Activated CD4-positive, alpha-beta memory T cell treated with anti-CD3 and anti-CD28 coated beads for 36 hours (primary cell): ENCODE data around the gene CCNL1. TPM values are rescaled to one million over a fixed set of nuclear protein-coding genes. Genes with fewer than 3 reads are reported as not detected.
"Not testable (repeated sequence)": the region's sequence is repeated elsewhere in the genome, so short reads cannot be mapped to it uniquely, and the experiment has no call there.

Experiments
- CTCF ChIA-PET: fragments of 350-600 bp; sonication (Branson Sonifier 250); formaldehyde crosslinking; loops from one replicate; lab custom pipeline; 2021; ENCODE audit warnings: antibody characterized with exemption, inconsistent platforms; lab: Charles Lee
- POLR2A ChIA-PET: fragments of 350-600 bp; sonication (Branson Sonifier 250); formaldehyde crosslinking; loops from one replicate; lab custom pipeline; 2021; ENCODE audit warnings: antibody characterized with exemption; lab: Charles Lee
- DNase-seq: peaks from one replicate; pipeline ENCODE4 v3.0.0-alpha.2; 2020
- H3K27ac Mint-ChIP-seq: one replicate; pipeline ENCODE4 v1.8.0; 2021; ENCODE audit warnings: mixed read lengths
- H3K27me3 Mint-ChIP-seq: one replicate; pipeline ENCODE4 v1.8.0; 2021; ENCODE audit warnings: mixed read lengths
- H3K36me3 Mint-ChIP-seq: one replicate; pipeline ENCODE4 v1.8.0; 2021; ENCODE audit warnings: mixed read lengths
- H3K4me1 Mint-ChIP-seq: one replicate; pipeline ENCODE4 v1.8.0; 2021; ENCODE audit warnings: low read depth, mixed read lengths
- H3K4me3 Mint-ChIP-seq: one replicate; pipeline ENCODE4 v1.8.0; 2021; ENCODE audit warnings: mild to moderate bottlenecking, mixed read lengths
- H3K9me3 Mint-ChIP-seq: one replicate; pipeline ENCODE4 v1.8.0; 2021; ENCODE audit warnings: mixed read lengths
- intact Hi-C: fragments of 100-400 bp; cut with micrococcal nuclease; formaldehyde crosslinking; loops from one replicate; pipeline ENCODE4 v1.15.1; 2023
- total RNA-seq, 2 experiments: library from RNA; stranded (reverse); gene quantifications; one replicate each; pipeline ENCODE4 v1.2.3, GENCODE V29; 2021

Gene CCNL1
- total RNA-seq, 2 experiments from 2014 or later: 144 to 150 TPM

GRCh38 chr3:157167371-157168042 lies 7.6 kb upstream of the CCNL1 start:
- intact Hi-C loops: loop anchor here (10.0 kb wide), 1 partner anchor 1477 kb away; the partner anchor contains the start of gene GFM1
- H3K36me3 Mint-ChIP-seq: peaks cover 2% of the 10 kb centered on the region

GRCh38 chr3:157166561-157166960 lies 6.6 kb upstream of the CCNL1 start:
- DNase-seq: no peak
- H3K27ac Mint-ChIP-seq: no peak overlapping the region
- H3K4me1 Mint-ChIP-seq: peaks cover 10% of the 10 kb centered on the region
- ChIA-PET POLR2A (interaction anchor here (0.6 kb wide), 1 partner anchor 491 kb away, joined by 3 read pairs; no protein-coding TSS in a partner anchor), CTCF (no interaction called here)
- no peaks in the 10 kb centered on the region for H3K9me3 Mint-ChIP-seq
- H3K27me3 Mint-ChIP-seq: no peaks in the 10 kb centered on the region
- peaks cover 2% of the 10 kb centered on the region for H3K36me3 Mint-ChIP-seq
- H3K4me3 Mint-ChIP-seq: no peak overlapping the region
- intact Hi-C loops: loop anchor here (10.0 kb wide), 1 partner anchor 1478 kb away; the partner anchor contains the start of gene GFM1

More at GRCh38 chr3:157167371-157168042, 7.6 kb upstream of the CCNL1 start:
- Mint-ChIP-seq H3K27me3 (no peaks in the 10 kb centered on the region), H3K4me1 (peaks cover 5% of the 10 kb centered on the region), H3K27ac (no peak overlapping the region), H3K9me3 (no peaks in the 10 kb centered on the region), H3K4me3 (no peak overlapping the region)
- CTCF ChIA-PET: interaction anchor here (1.7 kb wide), 1 partner anchor 30 kb away, joined by 8 read pairs; no protein-coding TSS in a partner anchor
- POLR2A ChIA-PET: no interaction called here
- no peak for DNase-seq

GRCh38 chr3:157166115-157166514 lies 6.2 kb upstream of the CCNL1 start:
- ChIA-PET CTCF (no interaction called here), POLR2A (interaction anchor here (1.5 kb wide), 1 partner anchor 8 kb away, joined by 6 read pairs; no protein-coding TSS in a partner anchor)
- Mint-ChIP-seq H3K27me3 (no peaks in the 10 kb centered on the region), H3K4me3 (no peak overlapping the region), H3K27ac (no peak overlapping the region), H3K4me1 (peaks cover 15% of the 10 kb centered on the region), H3K36me3 (peaks cover 2% of the 10 kb centered on the region), H3K9me3 (no peaks in the 10 kb centered on the region)
- intact Hi-C loops: loop anchor here (10.0 kb wide), 1 partner anchor 1479 kb away; the partner anchor contains the start of gene GFM1
- no peak for DNase-seq

- no peak for DNase-seq
- Mint-ChIP-seq H3K27me3 (peaks cover 2% of the 10 kb centered on the region), H3K36me3 (peaks cover 22% of the 10 kb centered on the region), H3K4me1 (peaks cover 24% of the 10 kb centered on the region), H3K4me3 (no peak overlapping the region), H3K9me3 (no peaks in the 10 kb centered on the region), H3K27ac (no peak overlapping the region)
- intact Hi-C loops: loop anchor here (10.0 kb wide), 1 partner anchor 1481 kb away; the partner anchor contains the start of gene GFM1
- POLR2A ChIA-PET: interaction anchor here (1.4 to 2.2 kb wide), 3 partner anchors 8 to 12 kb away, joined by 3 to 11 read pairs (median 4); no protein-coding TSS in a partner anchor
- CTCF ChIA-PET: interaction anchor here (0.9 to 1.9 kb wide), 5 partner anchors 9 to 76 kb away, joined by 3 to 17 read pairs (median 6); no protein-coding TSS in a partner anchor
These were observed 3.4 kb upstream of the CCNL1 start for GRCh38 chr3:157163217-157163953.

- intact Hi-C loops: loop anchor here (10.0 kb wide), 1 partner anchor 1482 kb away; the partner anchor contains the start of gene GFM1
These were observed 2.7 kb upstream of the CCNL1 start for GRCh38 chr3:157162620-157163019.

GRCh38 chr3:157160658-157161424 lies 894 bp upstream of the CCNL1 start:
- Mint-ChIP-seq H3K27ac (peak overlapping the region; percentile 99), H3K27me3 (peaks cover 2% of the 10 kb centered on the region), H3K9me3 (no peaks in the 10 kb centered on the region), H3K36me3 (peaks cover 48% of the 10 kb centered on the region), H3K4me3 (peak overlapping the region; percentile 94), H3K4me1 (peaks cover 41% of the 10 kb centered on the region)
- CTCF ChIA-PET: interaction anchor here (0.6 to 3.7 kb wide), 5 partner anchors 11 to 1305 kb away, joined by 3 to 43 read pairs (median 5); no protein-coding TSS in a partner anchor
- intact Hi-C loops: loop anchor here (1.0 to 10.0 kb wide), 8 partner anchors 14 to 1484 kb away; partner anchors contain the start of genes GFM1, SLC33A1 and TIPARP
- DNase-seq: peak; percentile 77
- POLR2A ChIA-PET: interaction anchor here (0.6 to 3.6 kb wide), 22 partner anchors 8 to 1510 kb away, joined by 3 to 251 read pairs (median 5); partner anchors contain the start of genes SLC33A1, SSR3 and TIPARP

More at GRCh38 chr3:157162620-157163019, 2.7 kb upstream of the CCNL1 start:
- peaks cover 30% of the 10 kb centered on the region for H3K36me3 Mint-ChIP-seq
- DNase-seq: peak; percentile 54
- not testable (repeated sequence) for H3K27me3 Mint-ChIP-seq, H3K4me3 Mint-ChIP-seq, H3K9me3 Mint-ChIP-seq
- H3K27ac Mint-ChIP-seq: peak overlapping the region; percentile 99
- ChIA-PET POLR2A (interaction anchor here (1.4 to 2.2 kb wide), 3 partner anchors 9 to 12 kb away, joined by 3 to 11 read pairs (median 4); no protein-coding TSS in a partner anchor), CTCF (interaction anchor here (0.9 to 1.8 kb wide), 3 partner anchors 10 to 77 kb away, joined by 3 to 17 read pairs (median 9); no protein-coding TSS in a partner anchor)
- H3K4me1 Mint-ChIP-seq: peaks cover 30% of the 10 kb centered on the region

GRCh38 chr3:157159037-157159761 lies 748 bp downstream of the CCNL1 start:
- POLR2A ChIA-PET: interaction anchor here (1.0 to 3.6 kb wide), 12 partner anchors 10 to 604 kb away, joined by 3 to 251 read pairs (median 10); partner anchors contain the start of genes SSR3 and TIPARP
- peaks cover 54% of the 10 kb centered on the region for H3K4me1 Mint-ChIP-seq
- peaks cover 2% of the 10 kb centered on the region for H3K27me3 Mint-ChIP-seq
- CTCF ChIA-PET: interaction anchor here (1.2 to 3.7 kb wide), 3 partner anchors 9 to 21 kb away, joined by 3 to 43 read pairs (median 5); no protein-coding TSS in a partner anchor
- intact Hi-C loops: loop anchor here (1.0 kb wide), 1 partner anchor 11 kb away; no protein-coding TSS in a partner anchor
- peak overlapping the region; percentile 94 for H3K4me3 Mint-ChIP-seq
- H3K9me3 Mint-ChIP-seq: no peaks in the 10 kb centered on the region
- H3K36me3 Mint-ChIP-seq: peaks cover 61% of the 10 kb centered on the region
- DNase-seq: peak; percentile 88
- H3K27ac Mint-ChIP-seq: peak overlapping the region; percentile 99

- CTCF ChIA-PET: no interaction called here
These were observed 2.1 kb downstream of the CCNL1 start for GRCh38 chr3:157157836-157158235.

GRCh38 chr3:157156837-157157635 lies 2.9 kb downstream of the CCNL1 start:
- POLR2A ChIA-PET: interaction anchor here (0.7 to 3.0 kb wide), 4 partner anchors 8 to 68 kb away, joined by 5 to 22 read pairs (median 5); no protein-coding TSS in a partner anchor
- Mint-ChIP-seq H3K27me3 (peaks cover 2% of the 10 kb centered on the region), H3K4me3 (peak overlapping the region; percentile 94), H3K36me3 (peaks cover 75% of the 10 kb centered on the region), H3K27ac (peak overlapping the region; percentile 99), H3K9me3 (no peaks in the 10 kb centered on the region), H3K4me1 (peaks cover 62% of the 10 kb centered on the region)
- intact Hi-C loops: no loop called here
- CTCF ChIA-PET: interaction anchor here (1.2 to 1.4 kb wide), 4 partner anchors 18 to 483 kb away, joined by 3 to 7 read pairs (median 4); partner anchors contain the start of gene TIPARP
- no peak for DNase-seq

More at GRCh38 chr3:157157836-157158235, 2.1 kb downstream of the CCNL1 start:
- no peaks in the 10 kb centered on the region for H3K9me3 Mint-ChIP-seq
- H3K4me1 Mint-ChIP-seq: peaks cover 63% of the 10 kb centered on the region
- peaks cover 2% of the 10 kb centered on the region for H3K27me3 Mint-ChIP-seq
- H3K4me3 Mint-ChIP-seq: peak overlapping the region; percentile 94
- intact Hi-C loops: no loop called here
- POLR2A ChIA-PET: no interaction called here
- DNase-seq: no peak
- peak overlapping the region; percentile 99 for H3K27ac Mint-ChIP-seq
- H3K36me3 Mint-ChIP-seq: peaks cover 68% of the 10 kb centered on the region
